Purkinje cell (primary cell): ENCODE measurements around the gene ZNF792. TPM values are rescaled to one million over a fixed set of nuclear protein-coding genes. Genes with fewer than 3 reads are reported as not detected.

ENCODE experiments used
- polyA plus RNA-seq: library from polyadenylated mRNA; unstranded; fragments of >200 nt; fragmentation: Nextera tagmentation; gene quantifications from 2 replicates; pipeline ENCODE4 v1.2.1, GENCODE V29; 2014

Gene ZNF792
- polyA plus RNA-seq: 0.50 TPM in 1 of 2 replicates, not detected in the other

DNA sequence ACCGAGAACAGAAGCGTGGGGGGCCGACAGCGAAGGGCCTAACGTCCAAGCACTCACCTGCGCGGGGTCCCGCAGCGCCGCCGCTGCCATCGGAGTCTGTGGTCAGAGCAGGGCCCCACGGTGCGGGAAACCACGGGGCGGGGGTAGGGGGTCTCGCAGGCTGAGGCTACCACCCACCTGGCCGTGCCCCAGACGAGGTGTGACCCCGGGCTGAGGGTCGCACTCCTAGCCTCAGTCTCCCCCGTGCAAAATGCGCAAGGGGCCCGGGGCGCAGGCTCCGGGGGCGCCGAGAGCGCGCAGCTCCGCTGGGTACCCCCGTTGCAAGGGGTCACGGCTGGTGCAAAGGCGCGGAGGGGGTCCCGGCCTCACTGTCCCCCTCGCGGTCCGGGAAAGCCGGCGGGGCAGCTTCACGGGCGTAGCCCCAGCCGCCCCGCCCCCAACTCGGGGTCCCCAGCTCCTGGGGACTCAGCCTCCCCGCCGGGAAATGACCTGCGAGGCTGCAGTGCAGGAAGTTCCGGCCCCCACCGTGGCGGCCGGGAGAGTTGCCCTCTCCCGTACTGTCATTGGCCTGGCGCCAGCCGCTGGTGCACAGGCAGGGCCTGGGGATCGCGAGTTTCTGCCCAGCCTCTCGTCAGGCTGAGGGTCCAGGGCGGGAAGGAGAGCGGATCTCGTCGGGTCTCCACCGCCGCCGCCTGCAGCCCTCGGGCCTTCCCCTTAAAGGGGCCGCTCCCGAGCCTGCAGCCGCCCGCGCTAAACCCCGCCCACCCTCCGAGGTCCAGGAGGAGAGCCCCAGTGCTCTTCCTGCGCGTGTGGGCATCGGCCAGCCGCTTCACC lies at the start of gene ZNF792:
Gene ZNF792, minus strand, starts transcription at position 657 of the 834 bp plus-strand sequence. Its CDS starts 567 bp downstream, at position 90.

DNA sequence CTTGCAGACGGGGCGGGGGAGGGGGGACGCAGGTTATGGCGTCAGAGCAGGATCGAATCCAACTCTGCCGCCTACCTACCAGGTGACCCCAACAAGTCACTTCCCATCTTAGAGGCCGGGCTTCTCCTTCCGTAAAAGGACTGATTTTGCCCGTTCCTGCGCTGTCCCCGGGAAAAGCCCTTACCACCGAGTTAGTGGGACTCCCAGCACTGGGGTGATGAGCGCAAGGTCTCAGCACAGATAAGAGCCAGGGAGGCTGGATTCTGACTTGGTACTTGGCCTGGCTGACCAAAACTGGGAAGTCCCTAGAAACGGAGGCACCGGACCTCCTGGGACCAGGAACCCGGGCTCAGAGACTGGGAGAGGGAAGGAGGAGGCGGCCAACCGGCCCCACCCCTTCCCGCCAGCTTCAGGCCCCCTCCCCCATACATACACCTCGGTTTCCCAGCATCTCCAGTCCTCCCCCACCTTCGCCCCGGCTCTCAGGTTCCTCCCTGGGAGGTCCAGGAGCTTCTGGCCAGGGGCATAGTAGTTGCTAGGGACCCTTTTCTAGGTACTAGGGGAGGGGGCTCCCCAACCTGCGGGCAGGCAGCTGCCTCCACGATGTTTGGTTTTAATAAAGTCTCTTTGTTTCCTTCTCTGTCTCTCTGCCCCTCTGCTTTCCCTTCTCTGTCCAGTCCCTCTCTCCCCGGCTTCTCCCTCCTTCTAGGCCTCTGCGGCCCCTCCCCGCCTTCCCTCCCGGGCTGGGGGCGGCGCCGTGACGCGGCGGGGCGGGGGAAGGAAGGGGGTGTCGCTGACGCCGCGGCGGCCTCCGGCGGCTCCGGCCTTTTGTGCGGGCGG lies 35.7 kb upstream of the ZNF792 start, which contains the start of gene GRAMD1A:
Gene GRAMD1A, plus strand, starts transcription at position 826 of the 840 bp plus-strand sequence. CDS start 156 bp downstream, outside the sequence.

DNA sequence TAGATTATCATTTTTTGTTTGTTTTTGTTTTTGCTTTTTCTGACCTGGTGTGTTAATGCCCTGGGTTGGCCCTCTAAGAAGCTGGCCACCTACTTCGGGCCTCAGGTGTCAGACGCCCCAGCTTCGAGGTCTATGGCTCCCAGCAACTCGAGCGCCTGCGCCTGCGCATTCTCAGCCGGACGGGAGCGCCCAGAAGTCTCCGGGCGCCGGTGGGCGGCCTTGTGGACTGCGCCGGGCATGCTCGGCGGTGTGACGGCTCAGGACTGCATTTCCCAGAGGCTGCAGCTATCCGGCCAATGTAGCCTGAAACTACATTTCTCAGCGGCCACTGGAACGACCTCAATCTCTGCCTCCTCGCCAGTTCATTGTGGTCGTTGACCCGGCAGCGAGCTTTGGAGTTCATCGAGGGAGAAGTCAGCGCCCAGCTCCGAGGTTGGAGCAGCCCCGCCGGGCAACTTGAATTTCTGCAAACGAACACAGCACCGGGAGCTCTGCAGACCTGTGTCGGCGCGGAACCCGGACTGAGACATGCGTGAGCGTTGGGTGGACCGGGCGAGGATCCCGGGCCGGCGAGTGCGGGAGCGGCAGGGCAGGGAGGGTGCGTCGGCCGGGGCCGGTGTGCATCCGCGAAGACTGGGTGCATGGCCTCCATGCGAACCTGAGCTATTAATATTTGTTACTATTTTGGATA lies 37.2 kb downstream of the ZNF792 start, which contains the start of gene ZNF30:
Gene ZNF30, plus strand, starts transcription at position 219 of the 691 bp plus-strand sequence. CDS start 3,045 bp downstream, outside the sequence.

Other genes with a start within 250 kb of the ZNF792 start
- gene ZNF181, start 230.0 kb downstream of the ZNF792 start, polyA plus RNA-seq: 13.7 and 23.8 TPM in 2 replicates
- gene ZNF599, start 191.0 kb downstream of the ZNF792 start, polyA plus RNA-seq: 2.1 and 3.7 TPM in 2 replicates
- 4.4 and 4.6 TPM in 2 replicates for gene ZNF30, start 37.3 kb downstream of the ZNF792 start, polyA plus RNA-seq
- 0.64 and 1.0 TPM in 2 replicates for gene GRAMD1A, start 36.1 kb upstream of the ZNF792 start, polyA plus RNA-seq
- 1.9 and 2.0 TPM in 2 replicates for gene SCN1B, start 66.2 kb upstream of the ZNF792 start, polyA plus RNA-seq
- gene HPN, start 77.5 kb upstream of the ZNF792 start, polyA plus RNA-seq: 0.13 and 0.67 TPM in 2 replicates
- gene FXYD3, start 151.6 kb upstream of the ZNF792 start, polyA plus RNA-seq: 0.67 and 3.5 TPM in 2 replicates
- gene LGI4, start 170.8 kb upstream of the ZNF792 start, polyA plus RNA-seq: 2.8 and 6.4 TPM in 2 replicates
- gene FXYD1, start 174.6 kb upstream of the ZNF792 start, polyA plus RNA-seq: 6.4 and 8.3 TPM in 2 replicates
- gene FXYD7, start 179.0 kb upstream of the ZNF792 start, polyA plus RNA-seq: 62.3 and 64.4 TPM in 2 replicates
- gene FXYD5, start 190.5 kb upstream of the ZNF792 start, polyA plus RNA-seq: 7.1 TPM in 1 of 2 replicates, not detected in the other